GM19397 (cell line): ENCODE measurements around the gene KLHL29.
A peak's percentile ranks its signal among the peaks of the same experiment; 100 is the strongest.

Source experiments
- ATAC-seq: cut with Tn5 transposase; IDR thresholded peaks from one replicate; pipeline ENCODE4 v1.9.1; 2021; ENCODE audit warnings: mild to moderate bottlenecking, moderate library complexity; ENCODE audit not compliant: unreplicated experiment

The KLHL29 gene

DNA sequence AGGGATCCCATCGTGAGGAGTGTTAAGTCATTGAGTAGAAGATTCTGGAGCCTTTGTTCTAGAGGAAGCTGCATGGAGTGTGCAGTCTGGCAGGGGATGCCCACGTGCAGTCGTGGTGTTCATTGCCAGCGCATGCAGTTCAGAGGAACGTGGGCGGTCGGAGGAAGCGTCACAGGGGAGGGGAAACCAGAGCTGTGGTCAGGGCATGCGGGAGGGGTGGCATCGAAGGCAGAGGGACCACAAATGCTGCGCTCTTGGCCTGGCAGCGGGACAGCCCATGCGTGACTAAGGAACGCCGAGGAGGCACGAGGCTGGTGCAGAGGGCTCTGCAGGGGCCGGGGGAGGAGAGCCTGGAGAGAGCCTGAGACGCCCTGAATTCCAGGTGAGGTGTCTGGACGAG is 141.1 kb downstream of the KLHL29 start:
- ATAC-seq, result no peak

DNA sequence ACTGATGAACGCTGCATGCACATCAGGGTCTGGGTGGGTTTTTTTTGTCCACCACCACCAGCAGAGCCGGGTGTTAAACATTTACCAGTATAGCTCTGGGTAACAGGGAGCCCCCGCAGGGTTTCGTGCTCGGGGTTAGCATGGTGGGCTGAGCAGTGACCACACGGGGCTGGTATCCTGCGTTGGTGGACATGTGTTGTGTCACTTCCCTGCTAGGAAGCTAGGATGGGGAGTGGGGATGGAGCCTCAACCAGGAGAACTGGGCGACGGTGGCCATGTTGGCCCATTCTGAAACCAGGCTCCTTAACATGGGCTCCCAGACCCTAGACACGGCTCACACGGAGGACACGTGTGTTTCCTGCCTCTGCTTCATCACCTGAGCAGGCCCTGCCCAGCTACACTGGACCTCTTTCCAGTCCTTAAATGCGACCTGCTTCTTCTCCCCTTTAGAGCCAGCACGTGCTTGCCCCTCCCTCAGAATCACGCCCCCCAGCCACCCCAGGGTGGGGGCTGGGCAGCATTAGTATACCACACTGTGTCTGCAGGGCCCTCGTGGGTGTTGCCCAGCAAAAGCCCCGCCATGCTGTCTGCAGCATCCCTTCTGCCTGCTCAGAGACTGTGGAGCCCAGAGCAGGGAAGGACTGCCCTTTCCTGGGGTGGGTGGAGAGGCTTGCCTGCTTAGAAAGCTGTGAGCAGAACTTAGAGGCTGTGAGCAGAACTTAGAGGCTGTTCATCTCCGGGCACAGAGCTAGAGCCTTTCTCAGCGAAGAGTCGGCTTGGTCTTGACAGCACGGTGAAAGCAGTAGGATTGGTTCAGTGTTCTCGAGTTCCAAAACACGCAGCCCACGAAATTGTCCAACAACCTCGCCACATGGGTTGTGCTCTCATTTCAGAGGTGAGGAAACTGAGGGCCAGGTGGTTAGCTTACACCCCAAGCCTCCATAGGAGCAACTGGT is 142.1 kb downstream of the KLHL29 start:
- ATAC-seq, result no peak

DNA sequence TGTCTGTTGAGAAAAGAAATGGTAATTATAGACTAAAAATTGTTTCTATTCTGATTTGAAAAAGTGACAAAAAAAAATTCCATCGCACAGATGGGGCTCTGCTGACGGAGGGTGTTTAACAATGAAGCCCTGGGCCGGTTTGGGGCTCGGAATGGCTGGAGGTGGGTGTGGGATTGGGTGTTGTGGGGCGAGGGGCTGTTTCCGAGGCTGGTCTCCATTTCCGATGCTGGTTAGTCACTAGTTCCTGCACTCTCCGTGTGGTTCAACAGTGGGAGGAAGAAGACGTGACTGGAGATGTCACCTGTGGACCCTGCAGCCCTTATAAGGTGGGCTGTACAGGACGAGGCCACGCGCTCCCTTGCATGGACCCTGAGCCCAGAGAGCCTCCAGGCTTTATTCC is 143.2 kb downstream of the KLHL29 start:
- ATAC-seq, result no peak

DNA sequence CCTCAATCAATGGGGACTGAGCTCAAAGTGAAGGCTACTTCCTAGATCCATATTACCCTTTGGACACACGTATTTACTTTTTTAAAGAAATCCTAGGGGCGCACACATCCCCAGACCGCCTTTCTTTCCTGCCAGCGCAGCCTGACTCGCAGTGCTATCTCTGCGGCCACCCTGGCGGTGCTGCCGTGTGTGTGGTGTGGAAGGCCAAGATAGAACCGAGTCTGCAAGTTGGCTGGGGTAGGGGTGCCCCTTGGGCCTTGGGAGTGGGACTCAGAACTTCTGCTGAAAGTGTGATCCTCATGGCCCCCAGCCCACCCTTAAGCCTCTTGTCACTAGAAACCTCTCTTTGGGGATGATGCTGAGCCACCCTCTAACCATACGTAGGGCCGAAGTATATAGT is 143.7 kb downstream of the KLHL29 start:
- ATAC-seq, result no peak

GRCh38 chr2:23529659-23530058 is 144.7 kb downstream of the KLHL29 start:
- ATAC-seq, result no peak

DNA sequence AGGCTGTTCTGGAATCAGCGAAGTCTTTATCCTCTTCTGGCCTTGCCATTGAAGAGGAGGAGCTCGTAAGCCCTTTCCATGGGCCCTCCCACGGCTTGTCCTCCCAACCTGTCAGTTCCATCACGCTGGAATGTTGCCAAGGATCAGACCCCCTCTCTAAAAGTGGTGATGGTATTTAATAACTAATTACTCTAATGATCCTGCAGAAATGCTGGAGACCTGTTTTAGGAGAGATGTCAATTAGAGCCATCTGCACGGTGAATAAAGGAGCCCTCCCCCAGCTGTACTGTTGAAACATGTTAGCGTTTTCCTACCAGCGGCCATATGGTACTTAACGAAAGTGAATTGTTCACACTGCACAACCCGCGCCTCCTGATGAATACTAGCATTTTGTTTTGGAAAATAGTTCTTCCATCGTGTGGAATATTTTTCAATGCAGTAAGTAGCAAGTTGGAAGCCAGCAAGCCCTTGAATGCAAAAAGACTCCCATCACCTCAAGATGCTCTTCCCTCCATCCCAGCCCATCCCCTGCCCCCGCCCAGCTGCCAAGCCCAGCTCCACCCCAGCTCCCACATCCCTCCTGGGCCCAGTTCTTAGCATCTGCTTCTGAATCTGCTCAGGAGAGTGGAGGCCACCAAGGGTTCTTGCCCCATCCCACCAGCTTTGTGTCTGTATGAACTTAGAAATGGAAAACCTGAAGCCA is 145.4 kb downstream of the KLHL29 start:
- no peak for ATAC-seq

DNA sequence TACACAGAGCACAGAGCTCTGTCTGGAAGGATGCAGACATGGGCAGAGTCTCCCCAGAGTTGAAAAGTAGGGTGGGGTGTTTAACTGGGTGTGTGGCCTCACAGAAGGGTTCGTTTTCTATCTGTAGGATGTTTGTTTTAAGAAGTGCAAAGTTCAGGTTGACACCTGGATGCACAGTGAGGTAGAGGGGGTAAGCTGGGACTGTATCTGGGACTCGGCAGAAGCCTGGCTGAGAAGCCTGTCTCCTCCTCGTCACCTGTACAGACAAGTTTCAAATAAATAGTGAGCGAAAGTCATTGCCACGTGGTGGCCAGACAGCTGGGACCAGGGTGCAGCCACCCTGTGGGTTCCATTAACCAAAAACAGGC is 145.9 kb downstream of the KLHL29 start:
- no peak for ATAC-seq

- ATAC-seq, result no peak
Observed at GRCh38 chr2:23531280-23531679, 146.3 kb downstream of the KLHL29 start.

GRCh38 chr2:23531881-23532280 is 146.9 kb downstream of the KLHL29 start:
- ATAC-seq, result no peak

DNA sequence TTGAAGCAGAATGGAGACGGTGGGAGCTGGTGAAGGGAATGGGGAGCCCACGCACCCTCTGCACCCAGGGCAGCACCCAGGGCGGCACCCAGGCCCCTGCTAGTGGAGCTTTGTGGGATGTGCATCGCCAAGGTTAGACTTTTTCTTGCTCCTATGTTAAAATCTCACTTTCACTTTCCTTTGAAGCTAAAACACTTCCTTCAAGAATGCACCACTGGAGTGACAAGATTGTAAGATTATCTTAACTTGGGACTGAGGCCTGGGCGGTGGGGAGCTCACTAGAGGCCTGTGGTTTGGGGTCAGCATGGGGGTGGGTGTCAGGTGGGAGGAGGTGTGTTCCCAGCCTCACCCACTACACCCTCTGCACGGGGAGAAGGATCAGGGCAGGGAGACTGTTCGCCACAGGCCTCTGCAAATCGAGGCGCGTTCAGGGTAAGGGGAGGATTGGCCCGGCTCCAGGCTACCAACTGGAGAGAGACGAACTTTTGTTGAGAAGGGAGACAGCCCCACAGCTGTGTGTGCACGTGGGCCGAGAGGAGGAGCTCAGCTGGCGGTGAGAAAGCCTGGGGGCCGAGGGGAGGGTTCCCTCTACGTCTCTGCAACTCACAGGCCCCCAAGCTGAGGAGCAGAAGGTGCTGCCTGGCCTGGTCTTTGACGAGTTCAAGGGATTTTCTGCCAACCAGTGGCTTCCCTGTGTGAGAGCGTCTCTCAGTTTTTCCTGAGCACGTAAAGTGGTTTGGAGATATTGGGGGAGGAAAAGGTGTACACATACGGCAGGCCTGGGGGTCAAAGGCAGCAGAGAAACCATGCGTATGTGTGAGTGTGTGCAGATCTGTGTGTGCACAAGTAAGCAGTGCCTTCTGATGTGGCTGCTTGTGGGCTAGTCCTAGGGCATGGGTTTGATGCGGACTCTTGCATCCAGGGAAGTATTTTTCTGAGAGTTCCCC is 147.7 kb downstream of the KLHL29 start:
- ATAC-seq, result peak; percentile 71

- ATAC-seq, result no peak
Observed at GRCh38 chr2:23533338-23533695, 148.3 kb downstream of the KLHL29 start.

- no peak for ATAC-seq
Observed at GRCh38 chr2:23534771-23535170, 149.8 kb downstream of the KLHL29 start.

GRCh38 chr2:23536326-23536725 is 151.3 kb downstream of the KLHL29 start:
- no peak for ATAC-seq

DNA sequence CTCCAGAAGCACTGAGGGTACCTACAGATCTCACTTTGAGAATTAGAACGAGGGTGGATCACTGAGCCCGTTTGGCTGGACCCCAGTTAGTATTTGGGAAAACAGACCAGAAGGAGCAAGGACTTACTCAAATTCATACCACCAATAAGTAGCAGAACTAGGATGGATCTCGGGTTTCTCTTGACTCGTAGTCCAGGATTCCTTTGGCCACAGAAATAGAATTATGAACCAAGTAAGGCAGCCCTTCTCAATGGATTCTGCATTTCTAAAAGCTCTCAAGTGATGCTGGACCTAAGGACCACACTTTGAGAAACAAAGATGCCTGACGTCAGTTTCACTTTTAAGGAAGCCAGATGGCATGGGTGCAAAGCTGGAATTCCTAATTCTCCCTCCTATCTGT is 153.0 kb downstream of the KLHL29 start:
- ATAC-seq, result no peak

DNA sequence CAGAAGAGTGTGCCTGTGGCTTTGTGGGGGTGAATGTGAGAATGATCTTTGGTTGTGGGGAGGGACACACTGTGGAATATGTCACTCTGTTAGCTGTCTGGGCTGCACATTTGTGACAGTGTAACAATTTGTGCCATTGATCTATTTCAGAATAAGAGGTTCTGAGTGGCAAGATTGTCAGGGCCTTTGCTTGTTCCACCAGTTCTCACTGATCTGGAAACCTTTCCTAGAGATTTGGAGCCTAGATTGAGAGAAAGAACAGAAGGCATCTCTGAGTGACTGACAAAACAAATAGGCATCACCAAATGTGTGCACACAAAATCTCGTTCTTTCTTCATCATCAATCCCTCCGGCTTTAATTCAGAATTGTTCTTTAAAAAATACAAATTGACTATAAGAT is 153.6 kb downstream of the KLHL29 start:
- no peak for ATAC-seq

- ATAC-seq, result no peak
Observed at GRCh38 chr2:23540804-23541360, 155.9 kb downstream of the KLHL29 start.

GRCh38 chr2:23541503-23542229 is 156.7 kb downstream of the KLHL29 start:
- ATAC-seq, result no peak

DNA sequence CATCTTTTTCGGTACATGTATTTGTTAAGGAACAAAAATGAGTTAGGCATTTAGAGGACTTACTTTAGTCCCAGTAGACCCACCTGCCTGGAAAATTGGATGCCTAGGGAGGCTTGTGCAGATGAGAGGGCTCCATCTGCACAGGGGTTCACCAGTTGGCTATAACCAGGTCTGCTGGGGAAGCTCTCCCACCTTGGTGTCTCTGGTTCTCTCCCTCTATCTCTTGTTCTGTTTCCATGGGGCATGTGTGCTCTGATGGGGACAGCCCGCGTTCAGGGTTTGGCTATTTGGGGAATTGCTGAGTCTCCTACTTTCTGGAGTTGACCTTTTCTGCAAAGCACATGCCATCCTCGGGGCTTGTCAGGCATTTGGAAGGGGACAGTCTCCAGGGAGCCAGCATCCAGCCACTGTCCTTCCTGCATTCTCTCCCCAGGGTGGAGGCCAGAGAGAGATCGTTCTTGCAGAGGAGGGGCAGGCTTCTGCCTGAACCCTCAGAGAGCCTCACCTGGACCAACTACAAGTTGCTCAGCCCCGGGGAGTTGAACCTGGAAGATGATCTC is 157.3 kb downstream of the KLHL29 start:
- no peak for ATAC-seq

- no peak for ATAC-seq
Observed at GRCh38 chr2:23543302-23543701, 158.3 kb downstream of the KLHL29 start.

- ATAC-seq, result no peak
Observed at GRCh38 chr2:23543728-23544127, 158.7 kb downstream of the KLHL29 start.
